H9 (cell line): ENCODE data around the gene TNFRSF1B. TPM values are rescaled to one million over a fixed set of nuclear protein-coding genes. Genes with fewer than 3 reads are reported as not detected.

Source experiments
- DNase-seq: peaks from one replicate; pipeline ENCODE4 v3.0.0-alpha.2; 2017
- H2AFZ ChIP-seq: one replicate; pipeline ENCODE4 v1.6.1; 2013; ENCODE audit warnings: mild to moderate bottlenecking, low read length, control low read depth, moderate library complexity
- H2AK5ac ChIP-seq: 2 replicates; pipeline ENCODE4 v1.6.1; 2013; ENCODE audit warnings: low read length, control low read depth, mixed read lengths; ENCODE audit not compliant: insufficient read length
- H2BK120ac ChIP-seq: one replicate; pipeline ENCODE4 v1.6.1; 2013; ENCODE audit warnings: low read depth, mild to moderate bottlenecking, low read length, control low read depth, inconsistent platforms; ENCODE audit not compliant: poor library complexity, severe bottlenecking
- H2BK12ac ChIP-seq: 2 replicates; pipeline ENCODE4 v1.6.1; 2013; ENCODE audit warnings: low read length, control low read depth, mixed read lengths, low read depth; ENCODE audit not compliant: insufficient read length
- H2BK15ac ChIP-seq: 2 replicates; pipeline ENCODE4 v1.6.1; 2013; ENCODE audit warnings: low read depth, low read length, control low read depth
- H2BK20ac ChIP-seq: one replicate; pipeline ENCODE4 v1.6.1; 2013; ENCODE audit warnings: low read depth, mild to moderate bottlenecking, low read length, control low read depth, inconsistent platforms; ENCODE audit not compliant: poor library complexity, severe bottlenecking
- H2BK5ac ChIP-seq: 2 replicates; pipeline ENCODE4 v1.6.1; 2013; ENCODE audit warnings: low read length, control low read depth, mixed read lengths; ENCODE audit not compliant: insufficient read length
- H3K14ac ChIP-seq: 2 replicates; pipeline ENCODE4 v1.6.1; 2013; ENCODE audit warnings: low read length, control low read depth; ENCODE audit not compliant: insufficient read depth
- H3K18ac ChIP-seq: 2 replicates; pipeline ENCODE4 v1.6.1; 2013; ENCODE audit warnings: low read depth, mild to moderate bottlenecking, mixed read lengths, low read length, control low read depth; ENCODE audit not compliant: insufficient read length
- H3K23ac ChIP-seq: 2 replicates; pipeline ENCODE4 v1.6.1; 2013; ENCODE audit warnings: low read length, control low read depth, mixed read lengths, low read depth; ENCODE audit not compliant: insufficient read length
- H3K23me2 ChIP-seq: 2 replicates; pipeline ENCODE4 v1.6.1; 2013; ENCODE audit warnings: low read depth, mild to moderate bottlenecking, mixed read lengths, low read length, control low read depth; ENCODE audit not compliant: insufficient read length, poor library complexity, severe bottlenecking
- H3K27ac ChIP-seq: 2 replicates; pipeline ENCODE4 v1.5.1; 2013; ENCODE audit warnings: low read length, control low read depth, mixed read lengths, low read depth; ENCODE audit not compliant: insufficient read length
- H3K27me3 ChIP-seq: 2 replicates; pipeline ENCODE4 v1.6.1; 2013; ENCODE audit warnings: low read length, control low read depth, inconsistent platforms; ENCODE audit not compliant: insufficient read depth
- H3K4ac ChIP-seq: 2 replicates; pipeline ENCODE4 v1.6.1; 2013; ENCODE audit warnings: low read depth, mild to moderate bottlenecking, control low read depth, inconsistent platforms, low read length, moderate library complexity
- H3K4me1 ChIP-seq: 2 replicates; pipeline ENCODE4 v1.6.1; 2013; ENCODE audit warnings: low read length, control low read depth, inconsistent platforms; ENCODE audit not compliant: insufficient read depth
- H3K4me2 ChIP-seq: 2 replicates; pipeline ENCODE4 v1.6.1; 2013; ENCODE audit warnings: low read length, control low read depth, mixed read lengths; ENCODE audit not compliant: insufficient read length, insufficient read depth
- H3K56ac ChIP-seq: 2 replicates; pipeline ENCODE4 v1.6.1; 2013; ENCODE audit warnings: low read depth, mild to moderate bottlenecking, mixed read lengths, low read length, control low read depth; ENCODE audit not compliant: insufficient read length
- H3K79me1 ChIP-seq: 2 replicates; pipeline ENCODE4 v1.6.1; 2013; ENCODE audit warnings: low read depth, mild to moderate bottlenecking, moderate library complexity, low read length, control low read depth, inconsistent platforms; ENCODE audit not compliant: insufficient read depth, poor library complexity, severe bottlenecking
- H3K79me2 ChIP-seq: 2 replicates; pipeline ENCODE4 v1.6.1; 2013; ENCODE audit warnings: low read length, control low read depth, inconsistent platforms; ENCODE audit not compliant: insufficient read depth
- H3K9ac ChIP-seq: 2 replicates; pipeline ENCODE4 v1.6.1; 2013; ENCODE audit warnings: low read length, control low read depth, mixed read lengths; ENCODE audit not compliant: insufficient read length; ENCODE audit errors: extremely low read depth
- H3K9me3 ChIP-seq: one replicate; pipeline ENCODE4 v1.6.1; 2013; ENCODE audit warnings: low read depth, low read length, inconsistent platforms; ENCODE audit not compliant: control insufficient read depth
- H3T11ph ChIP-seq: one replicate; pipeline ENCODE4 v1.6.1; 2013; ENCODE audit warnings: mild to moderate bottlenecking, low read length, control low read depth, inconsistent platforms
- H4K20me1 ChIP-seq: one replicate; pipeline ENCODE4 v1.6.1; 2013; ENCODE audit not compliant: control insufficient read depth, insufficient read length, insufficient read depth
- H4K5ac ChIP-seq: 2 replicates; pipeline ENCODE4 v1.6.1; 2013; ENCODE audit warnings: low read depth, mild to moderate bottlenecking, mixed read lengths, low read length, control low read depth; ENCODE audit not compliant: insufficient read length
- H4K8ac ChIP-seq: replicated peaks from 2 replicates; pipeline ENCODE4 v1.6.1; 2013; ENCODE audit warnings: low read length, control low read depth, mixed read lengths, low read depth; ENCODE audit not compliant: insufficient read length
- H4K91ac ChIP-seq: 2 replicates; pipeline ENCODE4 v1.6.1; 2013; ENCODE audit warnings: low read depth, mild to moderate bottlenecking, moderate library complexity, mixed read lengths, low read length, control low read depth; ENCODE audit not compliant: insufficient read length
- H3K27ac Mint-ChIP-seq, 3 experiments: 2 replicates in 2 of 3; 3 replicates in 1 of 3; pipeline ENCODE4 v1.8.0; 2020 to 2021; ENCODE audit warnings: mixed read lengths in 3 of 3, mild to moderate bottlenecking in 1 of 3, moderate library complexity in 1 of 3
- H3K27me3 Mint-ChIP-seq: 2 replicates; pipeline ENCODE4 v1.8.0; 2021; ENCODE audit warnings: low read depth, mild to moderate bottlenecking, moderate library complexity, mixed read lengths
- H3K36me3 Mint-ChIP-seq, 3 experiments: 2 replicates in 2 of 3; 3 replicates in 1 of 3; pipeline ENCODE4 v1.8.0; 2020 to 2021; ENCODE audit warnings: low read depth in 3 of 3, mixed read lengths in 3 of 3; ENCODE audit not compliant: insufficient read depth in 1 of 3
- H3K4me1 Mint-ChIP-seq, 2 experiments: 2 replicates each; pipeline ENCODE4 v1.8.0; 2020; ENCODE audit warnings: mixed read lengths in 2 of 2
- H3K4me3 Mint-ChIP-seq, 2 experiments: 2 replicates in 1 of 2; 3 replicates in 1 of 2; pipeline ENCODE4 v1.8.0; 2020 to 2021; ENCODE audit warnings: mild to moderate bottlenecking in 2 of 2, mixed read lengths in 2 of 2, moderate library complexity in 1 of 2
- H3K9me3 Mint-ChIP-seq, 2 experiments: 2 replicates in 1 of 2; 3 replicates in 1 of 2; pipeline ENCODE4 v1.8.0; 2020; ENCODE audit warnings: mild to moderate bottlenecking in 2 of 2, mixed read lengths in 2 of 2, moderate library complexity in 1 of 2
- WGBS: extraction: QIAGEN DNeasy Blood & Tissue Kit; methylation state at CpG from one replicate; pipeline ENCODE4 v1.1.7; 2013; ENCODE audit warnings: missing lambda C conversion rate, low lambda C conversion rate, mixed read lengths; ENCODE audit not compliant: insufficient read length; ENCODE audit errors: extremely low coverage; 5-methylcytosine and 5-hydroxymethylcytosine counted together
- total RNA-seq: library from RNA; stranded (reverse); gene quantifications from 2 replicates; pipeline ENCODE4 v1.2.1, GENCODE V29; 2021
- TF ChIP-seq, protein P1 (sequence below): fragments of 200-600 bp; sonication (generic); conservative IDR thresholded peaks from 3 replicates; pipeline ENCODE4 v1.8.0; 2021; ENCODE audit warnings: antibody characterized with exemption, mild to moderate bottlenecking

TNFRSF1B gene
- total RNA-seq, 1 experiment from 2014 or later = 0.57 TPM

- Histone ChIP-seq H3K23me2 (no peaks in the 10 kb centered on the region), H3K9me3 (no peaks in the 10 kb centered on the region), H2BK15ac (no peak overlapping the region), H3K79me2 (no peaks in the 10 kb centered on the region), H3K18ac (no peak overlapping the region), H3K4me1 (no peaks in the 10 kb centered on the region; the same call in 1 of the 2 replicates), H4K20me1 (no peaks in the 10 kb centered on the region), H3K4ac (no peak overlapping the region), H3K27ac (no peak overlapping the region), H2BK5ac (no peak overlapping the region), H4K91ac (no peak overlapping the region), H2BK120ac (no peak overlapping the region), H4K5ac (no peak overlapping the region), H3T11ph (no peak overlapping the region), H3K56ac (no peak overlapping the region), H2AFZ (no peak overlapping the region), H3K79me1 (no peaks in the 10 kb centered on the region), H3K4me2 (no peak overlapping the region), H4K8ac (no peak overlapping the region), H3K9ac (no peak overlapping the region), H3K27me3 (no peaks in the 10 kb centered on the region), H3K23ac (no peak overlapping the region), H2BK20ac (no peak overlapping the region), H3K14ac (no peak overlapping the region), H2BK12ac (no peak overlapping the region), H2AK5ac (no peak overlapping the region)
- H3K27me3 Mint-ChIP-seq = peaks cover 6% of the 10 kb centered on the region
- H3K4me3 Mint-ChIP-seq = no peak overlapping the region
- DNase-seq = no peak
- TF ChIP-seq, protein P1, sequence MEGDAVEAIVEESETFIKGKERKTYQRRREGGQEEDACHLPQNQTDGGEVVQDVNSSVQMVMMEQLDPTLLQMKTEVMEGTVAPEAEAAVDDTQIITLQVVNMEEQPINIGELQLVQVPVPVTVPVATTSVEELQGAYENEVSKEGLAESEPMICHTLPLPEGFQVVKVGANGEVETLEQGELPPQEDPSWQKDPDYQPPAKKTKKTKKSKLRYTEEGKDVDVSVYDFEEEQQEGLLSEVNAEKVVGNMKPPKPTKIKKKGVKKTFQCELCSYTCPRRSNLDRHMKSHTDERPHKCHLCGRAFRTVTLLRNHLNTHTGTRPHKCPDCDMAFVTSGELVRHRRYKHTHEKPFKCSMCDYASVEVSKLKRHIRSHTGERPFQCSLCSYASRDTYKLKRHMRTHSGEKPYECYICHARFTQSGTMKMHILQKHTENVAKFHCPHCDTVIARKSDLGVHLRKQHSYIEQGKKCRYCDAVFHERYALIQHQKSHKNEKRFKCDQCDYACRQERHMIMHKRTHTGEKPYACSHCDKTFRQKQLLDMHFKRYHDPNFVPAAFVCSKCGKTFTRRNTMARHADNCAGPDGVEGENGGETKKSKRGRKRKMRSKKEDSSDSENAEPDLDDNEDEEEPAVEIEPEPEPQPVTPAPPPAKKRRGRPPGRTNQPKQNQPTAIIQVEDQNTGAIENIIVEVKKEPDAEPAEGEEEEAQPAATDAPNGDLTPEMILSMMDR = no peak
- WGBS = no CpG with 5 or more reads among the region's 7 CpGs
- peaks cover 0 to 5% (median 1%) of the 10 kb centered on the region in 3 experiments; a peak in 2 of 7 replicates for H3K36me3 Mint-ChIP-seq
- peaks cover 14 to 32% of the 10 kb centered on the region in 2 experiments for H3K4me1 Mint-ChIP-seq
- H3K9me3 Mint-ChIP-seq = peaks cover 0 to 4% of the 10 kb centered on the region in 2 experiments; a peak in 4 of 5 replicates
- no peak overlapping the region for H3K27ac Mint-ChIP-seq
Observed at GRCh38 chr1:12183095-12183794, 16.5 kb downstream of the TNFRSF1B start.
